Activated T-cell treated with anti-CD3 and anti-CD28 coated beads for 48 hours (primary cell): ENCODE results near the gene GPR4.
A peak's percentile ranks its signal among the peaks of the same experiment; 100 is the strongest.

Source experiments
- DNase-seq: peaks from one replicate; pipeline ENCODE4 v3.0.0-alpha.2; 2020; ENCODE audit warnings: low read depth

GPR4 gene

DNA sequence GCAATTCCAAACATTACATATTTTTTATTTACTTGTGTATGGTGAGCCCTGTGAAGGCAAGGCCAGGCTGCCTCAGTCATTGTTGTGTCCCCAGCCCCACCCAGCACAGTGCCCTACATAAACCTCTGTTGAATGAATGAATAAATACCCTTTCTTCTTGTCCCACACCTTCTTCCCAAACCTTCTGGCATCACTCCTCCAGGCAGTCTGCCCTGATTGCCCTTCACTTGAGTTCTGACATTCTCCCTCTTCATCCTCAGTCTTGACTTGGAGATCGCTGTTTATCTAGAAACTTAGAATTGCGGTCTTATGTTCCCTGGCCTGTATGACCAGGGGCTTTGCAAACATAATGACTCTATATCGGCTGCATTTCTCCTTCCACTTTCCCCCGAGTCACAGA is 12.2 kb downstream of the GPR4 start:
- DNase-seq = no peak

GRCh38 chr19:45587873-45588272 is 14.1 kb downstream of the GPR4 start:
- DNase-seq = no peak

DNA sequence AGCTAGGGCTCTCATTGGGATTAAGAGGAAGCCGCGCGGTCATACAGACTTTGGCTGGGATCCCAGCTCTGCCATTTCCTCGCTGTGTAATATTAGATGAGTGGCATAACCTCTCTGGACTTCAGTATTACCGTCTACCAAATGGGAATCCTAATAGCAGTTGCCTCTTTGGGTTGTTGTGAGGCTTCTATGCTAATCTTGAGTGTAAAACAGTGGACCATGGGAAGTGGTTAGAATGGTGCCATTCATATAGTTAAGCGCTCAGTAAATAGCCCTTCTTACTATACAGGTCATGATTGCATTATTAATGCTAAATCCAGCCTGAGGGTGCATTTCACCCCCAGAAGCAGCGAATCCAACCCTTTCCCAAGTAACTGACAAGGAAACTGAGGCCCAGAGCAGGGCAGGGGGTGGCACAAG is 16.8 kb downstream of the GPR4 start:
- DNase-seq = no peak

DNA sequence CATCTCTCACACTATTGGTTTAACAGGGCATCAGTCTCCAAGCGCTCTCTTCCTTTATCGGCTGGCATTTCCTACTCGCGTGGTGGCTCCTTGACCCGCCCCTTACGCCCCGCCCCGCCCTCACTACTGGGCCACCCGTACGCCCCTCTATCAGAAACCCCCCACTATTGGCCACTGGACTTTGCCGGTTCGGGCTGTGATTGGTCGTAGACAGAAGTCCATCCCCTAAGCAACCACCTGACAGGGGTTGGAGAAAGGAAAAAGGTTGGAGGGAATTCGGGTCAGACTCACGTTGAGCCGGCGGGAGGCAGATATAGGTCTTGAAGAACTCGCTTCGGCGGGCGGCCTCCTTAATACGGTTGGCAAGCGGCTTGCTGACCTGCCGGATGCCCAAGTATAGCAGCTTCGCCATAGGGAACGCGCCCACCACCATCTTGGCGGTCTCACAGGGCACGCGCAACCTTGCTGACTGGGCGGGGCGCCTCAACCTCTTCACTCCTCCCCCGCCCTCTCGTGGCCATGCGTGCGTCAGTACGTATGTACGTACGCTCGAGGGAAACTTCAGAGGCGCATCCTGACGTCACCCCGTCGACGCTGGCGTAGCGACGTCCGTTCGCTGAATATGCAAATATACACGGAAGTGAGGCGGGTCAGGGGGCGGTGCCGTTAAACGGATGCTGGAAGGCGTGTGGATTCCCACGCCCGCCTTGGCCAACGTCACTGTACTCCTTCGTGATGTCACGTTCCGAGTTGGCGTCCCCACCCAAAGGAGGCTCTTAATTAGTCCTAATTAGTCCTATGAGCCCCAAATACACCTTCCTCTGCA is 17.5 kb downstream of the GPR4 start, which contains the start of gene OPA3:
OPA3 (minus strand) TSS at position 471 of the 826 bp plus-strand sequence; CDS start at position 433, 38 bp downstream.
- DNase-seq = peak; percentile 96

GRCh38 chr19:45581576-45581975 is 20.4 kb downstream of the GPR4 start:
- no peak for DNase-seq

DNA sequence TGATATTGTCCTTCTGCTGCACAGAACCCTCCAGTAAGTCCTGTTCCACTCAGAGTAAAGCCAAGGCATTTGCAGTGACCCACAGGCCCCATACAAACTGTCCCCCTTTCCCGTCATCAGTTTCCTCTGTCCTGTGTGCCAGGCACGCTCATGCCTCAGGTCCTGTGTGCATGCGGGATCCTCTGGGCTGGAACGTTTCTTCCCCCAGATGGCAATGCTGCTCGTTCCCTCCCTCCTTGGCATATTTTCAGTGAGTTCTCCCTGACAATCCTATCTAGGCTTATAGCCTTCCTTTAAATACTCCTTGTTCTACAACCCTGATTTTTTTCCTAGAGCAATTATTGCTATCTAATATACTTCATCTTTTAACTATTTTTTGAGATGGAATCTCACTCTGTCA is 23.2 kb downstream of the GPR4 start:
- DNase-seq = no peak

GRCh38 chr19:45577111-45577905 is 24.7 kb downstream of the GPR4 start:
- DNase-seq = no peak

- no peak for DNase-seq
Observed at GRCh38 chr19:45576682-45577081, 25.3 kb downstream of the GPR4 start.

GRCh38 chr19:45575216-45575615 is 26.8 kb downstream of the GPR4 start:
- no peak for DNase-seq

GRCh38 chr19:45574526-45574925 is 27.5 kb downstream of the GPR4 start:
- no peak for DNase-seq

GRCh38 chr19:45571457-45572220 is 30.4 kb downstream of the GPR4 start:
- no peak for DNase-seq

- peak; percentile 56 for DNase-seq
Observed at GRCh38 chr19:45569619-45570421, 32.2 kb downstream of the GPR4 start.

DNA sequence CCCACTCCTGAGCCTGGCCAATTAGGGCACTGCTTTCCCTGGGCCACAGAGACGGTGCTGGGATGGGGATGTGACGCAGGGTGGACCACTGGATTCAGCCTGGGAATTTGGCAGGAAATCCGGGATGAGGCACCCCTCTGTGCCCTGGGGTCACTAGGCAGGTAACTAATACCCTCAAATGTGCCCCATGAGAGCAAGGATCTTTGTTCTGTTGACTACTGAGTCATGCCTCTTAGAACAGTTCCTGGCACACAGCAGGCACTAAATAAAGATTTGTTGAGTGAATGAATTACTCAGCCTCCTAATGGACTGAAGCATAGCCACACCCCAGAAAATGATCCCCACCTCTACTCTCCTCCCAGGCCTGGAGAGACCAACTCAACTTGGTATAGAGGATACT is 33.3 kb downstream of the GPR4 start:
- DNase-seq = no peak

GRCh38 chr19:45567609-45568008 is 34.4 kb downstream of the GPR4 start:
- no peak for DNase-seq

DNA sequence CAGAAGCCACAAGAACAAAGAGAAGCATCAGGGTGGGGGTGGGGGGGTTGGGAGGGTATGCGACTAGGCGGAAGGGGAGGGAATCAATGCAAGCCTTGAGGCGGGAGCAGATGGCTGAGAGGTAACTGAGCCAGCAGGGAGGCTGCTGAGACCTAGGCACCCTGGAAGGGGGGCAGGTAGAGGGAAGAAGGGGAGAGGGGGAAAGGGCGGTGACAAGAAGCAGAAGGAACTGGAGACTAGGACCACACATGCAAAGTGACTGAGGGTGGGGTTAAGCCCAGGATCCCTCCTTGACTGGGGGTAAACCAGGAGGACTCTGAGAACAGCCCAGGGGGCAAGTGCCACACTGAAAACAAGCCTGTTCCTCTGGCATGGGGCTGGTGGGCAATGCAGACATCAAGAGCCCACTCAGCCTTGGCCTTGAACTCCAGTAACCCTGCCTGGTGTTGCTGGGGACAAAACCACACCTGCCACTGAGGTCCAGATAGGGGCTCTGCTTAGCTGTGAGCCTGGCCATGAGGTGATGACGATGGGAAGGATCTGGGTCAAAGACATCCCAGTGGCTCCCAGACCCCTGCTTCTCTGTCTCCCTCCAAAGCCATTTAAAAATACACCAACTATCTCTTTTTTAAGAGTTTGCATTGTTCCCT is 37.8 kb downstream of the GPR4 start:
- DNase-seq = no peak

DNA sequence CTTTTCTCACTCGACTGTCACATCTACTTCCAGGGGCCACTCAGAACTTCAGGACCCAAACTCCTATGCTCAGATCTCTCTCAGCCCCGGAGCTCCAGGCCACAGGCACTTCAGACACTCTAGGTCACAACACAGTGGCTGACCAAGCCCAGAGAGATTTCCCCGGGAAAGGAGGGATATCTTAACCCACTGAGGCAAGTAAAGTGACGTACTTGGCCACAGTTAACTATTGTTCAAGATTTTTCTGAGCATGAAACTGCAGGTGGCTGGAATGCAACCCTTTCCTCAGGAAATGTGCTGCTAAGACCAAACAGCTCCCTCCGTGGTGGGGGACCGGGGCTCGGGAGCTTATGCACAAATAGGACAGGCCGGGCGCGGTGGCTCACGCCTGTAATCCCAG is 41.3 kb downstream of the GPR4 start:
- DNase-seq = no peak

- DNase-seq = no peak
Observed at GRCh38 chr19:45560038-45560437, 42.0 kb downstream of the GPR4 start.

- peak; percentile 53 for DNase-seq
Observed at GRCh38 chr19:45558399-45558878, 43.6 kb downstream of the GPR4 start.

DNA sequence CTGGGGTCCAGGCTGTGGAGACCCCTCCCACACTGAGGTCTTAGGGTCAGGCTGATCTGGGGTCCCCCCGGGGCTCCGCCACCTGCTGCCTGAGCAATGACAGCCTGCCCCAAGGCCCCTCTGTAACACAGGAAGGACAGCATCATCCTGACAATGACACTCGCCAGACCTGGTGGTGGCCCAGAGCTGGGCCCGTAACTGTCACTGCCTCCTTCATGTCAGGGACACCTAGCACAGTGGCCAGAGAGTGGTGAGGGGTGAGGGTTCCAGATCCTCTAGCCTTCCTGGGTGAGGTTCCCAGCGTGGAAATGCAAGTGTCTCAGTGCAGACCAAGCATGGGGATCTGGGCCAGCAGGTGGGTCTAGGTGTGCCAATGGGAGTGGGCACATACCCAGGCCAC is 45.2 kb downstream of the GPR4 start:
- no peak for DNase-seq

DNA sequence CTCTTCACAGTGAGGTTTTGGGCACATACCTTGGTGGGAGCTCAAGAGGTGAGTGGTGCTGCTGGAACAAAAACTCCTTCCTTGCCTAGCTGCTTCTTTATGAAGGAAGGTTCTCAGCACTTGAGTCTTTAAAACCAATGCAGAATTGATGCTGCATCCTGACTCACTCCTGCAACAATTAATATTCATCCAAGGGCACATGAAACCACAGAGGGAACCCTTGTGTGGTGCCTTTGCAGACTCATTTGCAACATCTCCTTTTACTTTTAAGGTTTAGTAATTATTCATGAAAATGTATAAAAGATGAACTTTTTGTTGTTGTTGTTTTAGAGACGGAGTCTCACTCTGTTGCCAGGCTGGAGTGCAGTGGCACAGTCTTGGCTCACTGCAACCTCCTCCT is 47.5 kb downstream of the GPR4 start:
- DNase-seq = no peak

DNA sequence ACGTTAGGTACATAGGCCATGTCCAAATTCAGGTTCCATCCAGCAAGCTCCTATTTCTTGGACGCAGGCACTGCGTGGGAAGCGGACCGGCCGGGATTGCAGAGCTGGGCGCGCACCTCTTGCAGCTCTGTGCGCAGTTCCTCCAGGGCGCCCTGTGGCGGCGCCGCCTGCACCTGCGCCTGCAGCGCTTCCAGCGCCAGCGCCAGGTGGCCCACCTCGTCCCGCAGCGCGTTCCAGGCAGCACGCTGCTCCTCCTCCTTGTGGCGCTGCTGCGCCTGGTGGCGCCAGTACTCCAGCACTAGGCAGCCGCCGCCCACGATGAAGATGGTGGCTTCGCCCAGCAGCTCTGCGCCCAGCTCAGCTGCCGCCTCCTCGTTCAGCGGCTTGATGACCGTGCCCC is 48.5 kb downstream of the GPR4 start:
- DNase-seq = no peak
